Stimulated activated CD4-positive, alpha-beta T cell treated with anti-CD3 and anti-CD28 coated beads, Interleukin-4, amount 100 ng/mL, for 24 hours (primary cell): ENCODE results near the gene TNN.

Experiments
- DNase-seq: peaks from one replicate; pipeline ENCODE4 v3.0.0-alpha.2; 2020

The TNN gene

DNA sequence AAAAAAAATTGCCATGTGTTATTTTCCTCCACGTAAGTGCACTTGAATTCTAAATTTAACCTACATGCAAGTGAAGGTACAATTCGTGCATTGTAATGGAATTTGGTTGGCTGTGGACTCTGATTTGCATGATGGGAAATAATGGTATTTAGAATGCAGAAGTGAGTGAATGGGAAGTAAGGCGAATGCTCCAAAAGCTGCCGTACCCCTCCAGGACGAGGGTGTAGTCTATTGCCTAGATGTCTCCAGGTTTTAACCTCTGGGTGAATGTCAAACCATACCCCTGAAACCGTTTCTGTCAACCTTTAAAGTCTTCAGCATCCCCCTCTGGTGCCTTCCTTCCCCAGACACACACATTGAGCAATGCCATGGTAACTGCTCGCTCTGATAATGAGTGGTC, 80.4 kb downstream of the TNN start:
- no peak for DNase-seq

- no peak for DNase-seq
These were observed 83.1 kb downstream of the TNN start for GRCh38 chr1:175150596-175151319.

DNA sequence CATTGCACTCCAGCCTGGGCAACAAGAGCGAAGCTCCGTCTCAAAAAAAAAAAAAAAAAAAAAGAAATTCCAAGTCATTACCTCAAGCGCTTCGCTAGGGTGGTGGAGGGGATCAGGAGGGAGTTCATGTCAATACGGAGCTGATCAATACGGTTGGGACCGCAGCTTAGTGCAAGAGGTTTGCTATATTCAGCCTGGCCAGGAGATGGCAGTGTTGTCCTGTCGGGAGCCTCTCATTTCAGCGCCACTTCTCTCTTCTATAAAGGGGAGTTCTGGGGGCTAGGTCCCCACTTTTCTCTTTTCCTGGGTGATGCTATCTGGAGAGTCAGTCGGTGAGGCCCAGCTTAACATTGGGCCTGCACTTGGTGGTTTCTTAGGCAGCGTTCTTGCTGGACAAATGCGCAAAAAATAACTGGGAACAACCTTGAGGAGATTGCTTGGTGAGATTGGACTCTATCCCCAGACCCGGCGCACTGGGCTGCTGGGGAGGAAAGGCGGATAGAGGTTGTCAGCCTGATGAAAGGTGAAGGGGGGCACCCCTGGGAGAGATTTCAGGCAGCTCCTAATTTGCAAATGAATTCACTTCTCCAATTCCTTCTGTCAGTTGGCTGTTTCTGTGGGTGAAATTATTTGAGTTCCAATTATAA, 84.5 kb downstream of the TNN start:
- DNase-seq = peak; percentile 75

GRCh38 chr1:175154629-175155472, 87.2 kb downstream of the TNN start:
- peak; percentile 79 for DNase-seq

DNA sequence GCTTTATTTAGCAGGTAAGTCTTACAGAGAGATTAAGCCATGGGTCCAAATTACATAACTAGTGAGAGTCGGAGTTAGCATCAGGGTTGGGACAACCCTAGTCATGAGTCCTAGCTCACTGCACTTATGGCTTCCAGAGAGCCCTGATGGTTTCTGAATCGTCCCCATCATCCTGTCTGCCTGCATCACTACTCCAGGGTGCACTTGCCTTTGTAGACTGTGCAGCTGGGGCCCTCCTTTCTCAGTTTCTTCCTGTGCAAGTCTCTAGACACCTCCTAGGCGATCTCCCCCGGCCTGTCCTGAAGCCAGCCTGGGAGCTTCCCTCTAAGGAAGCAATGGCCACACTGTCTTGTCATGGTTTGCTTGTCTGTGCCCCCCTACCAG, 87.8 kb downstream of the TNN start:
- DNase-seq = no peak

DNA sequence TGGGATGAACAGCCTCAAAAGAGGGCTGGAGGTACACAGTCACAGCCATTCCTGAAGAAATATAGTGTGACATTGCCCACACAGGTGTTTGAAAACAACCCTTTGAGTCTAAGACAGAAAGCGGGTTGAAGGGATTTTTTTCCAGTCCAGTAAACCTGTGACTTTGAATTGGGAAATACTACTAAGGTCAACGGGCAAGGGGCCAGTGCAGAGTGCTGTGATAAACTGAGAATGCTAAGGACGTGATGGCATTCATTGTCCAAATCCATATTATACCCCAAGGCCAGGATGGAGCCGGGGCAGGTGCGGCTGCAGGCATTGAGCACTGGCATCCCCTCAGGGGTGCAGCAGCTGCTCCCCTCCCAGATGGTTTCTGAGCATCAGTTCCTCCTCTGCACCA, 88.3 kb downstream of the TNN start:
- DNase-seq = no peak

GRCh38 chr1:175157200-175157599, 89.6 kb downstream of the TNN start:
- no peak for DNase-seq

DNA sequence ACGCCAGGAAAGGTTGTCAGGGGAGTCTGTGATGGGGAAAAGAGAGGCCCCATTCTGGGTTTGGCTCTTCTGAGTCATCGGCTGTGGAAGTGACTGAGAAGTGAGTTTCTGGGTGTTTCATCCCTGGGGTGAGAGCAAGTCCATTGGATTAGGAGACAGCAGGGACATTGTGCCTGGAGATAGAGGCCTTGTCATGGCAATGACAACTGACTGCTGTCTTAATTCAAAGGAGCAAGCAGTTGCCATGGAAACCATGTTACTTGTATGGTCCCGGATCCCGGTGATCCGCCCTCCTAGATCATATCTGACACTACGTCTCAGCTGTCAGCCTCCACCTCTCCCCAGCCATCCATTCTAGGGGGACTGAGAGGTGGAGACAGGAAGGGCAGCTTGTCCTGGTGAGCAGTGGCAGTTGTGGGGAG, 90.5 kb downstream of the TNN start:
- no peak for DNase-seq

DNA sequence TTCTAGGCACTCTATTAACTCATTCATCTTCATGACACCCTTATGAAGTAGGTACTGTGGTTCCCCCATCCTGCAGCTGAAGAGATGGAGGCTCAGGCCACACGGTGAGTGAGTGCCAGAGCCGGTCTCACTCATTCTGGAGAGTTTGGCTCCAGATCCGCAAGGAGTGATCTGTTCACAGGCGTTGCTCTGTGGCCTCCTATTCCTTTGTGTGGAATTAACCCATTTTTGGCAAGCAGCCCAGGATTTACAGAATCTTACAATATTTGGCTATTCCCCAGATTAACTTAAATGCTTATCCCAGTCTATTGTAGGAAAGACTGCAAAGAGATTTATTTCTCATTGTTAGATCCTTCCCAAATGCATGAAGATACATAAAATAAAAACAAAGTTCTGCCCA, 95.3 kb downstream of the TNN start:
- no peak for DNase-seq

DNA sequence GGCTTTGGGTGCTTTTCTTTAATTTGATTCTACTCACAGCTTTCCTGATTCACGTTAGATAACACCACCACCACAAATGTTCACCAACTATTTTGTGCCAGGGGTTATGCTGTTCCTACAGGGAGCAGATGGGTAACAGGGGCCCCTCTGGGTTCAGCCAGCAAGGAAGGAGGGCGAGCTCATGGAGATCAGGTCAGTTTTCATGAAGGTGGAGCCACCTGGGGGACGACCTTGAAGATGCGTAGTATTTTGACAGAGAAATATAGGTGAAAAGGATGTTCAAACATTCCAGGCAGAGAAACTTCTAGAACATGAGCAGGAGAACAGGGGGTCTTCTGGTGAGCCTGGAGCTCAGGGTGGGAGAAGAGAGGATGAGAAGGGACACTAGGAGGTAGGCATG, 96.1 kb downstream of the TNN start:
- no peak for DNase-seq

DNA sequence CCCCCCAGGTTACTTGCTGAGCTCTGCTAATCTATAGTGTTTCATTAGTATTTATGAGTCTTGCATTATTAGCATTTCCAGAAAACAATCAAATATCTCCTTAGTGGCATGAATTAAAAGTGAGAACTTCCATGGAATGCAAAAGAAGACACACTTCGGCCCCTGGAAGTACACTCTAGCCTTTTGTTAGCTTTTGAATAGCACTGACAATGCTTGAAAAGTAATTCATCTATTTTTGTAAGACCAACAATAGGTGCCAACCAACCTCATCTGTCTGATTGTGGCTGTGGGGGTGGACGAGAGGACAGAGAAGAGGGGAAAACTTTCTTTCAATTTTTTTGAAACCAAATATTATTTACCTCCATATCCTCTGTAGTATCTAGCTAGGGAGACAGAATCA, 97.1 kb downstream of the TNN start:
- DNase-seq = no peak

GRCh38 chr1:175166746-175167145, 99.1 kb downstream of the TNN start:
- no peak for DNase-seq

- DNase-seq = no peak
These were observed 100.2 kb downstream of the TNN start for GRCh38 chr1:175167861-175168260.

GRCh38 chr1:175168782-175169181, 101.1 kb downstream of the TNN start:
- no peak for DNase-seq

DNA sequence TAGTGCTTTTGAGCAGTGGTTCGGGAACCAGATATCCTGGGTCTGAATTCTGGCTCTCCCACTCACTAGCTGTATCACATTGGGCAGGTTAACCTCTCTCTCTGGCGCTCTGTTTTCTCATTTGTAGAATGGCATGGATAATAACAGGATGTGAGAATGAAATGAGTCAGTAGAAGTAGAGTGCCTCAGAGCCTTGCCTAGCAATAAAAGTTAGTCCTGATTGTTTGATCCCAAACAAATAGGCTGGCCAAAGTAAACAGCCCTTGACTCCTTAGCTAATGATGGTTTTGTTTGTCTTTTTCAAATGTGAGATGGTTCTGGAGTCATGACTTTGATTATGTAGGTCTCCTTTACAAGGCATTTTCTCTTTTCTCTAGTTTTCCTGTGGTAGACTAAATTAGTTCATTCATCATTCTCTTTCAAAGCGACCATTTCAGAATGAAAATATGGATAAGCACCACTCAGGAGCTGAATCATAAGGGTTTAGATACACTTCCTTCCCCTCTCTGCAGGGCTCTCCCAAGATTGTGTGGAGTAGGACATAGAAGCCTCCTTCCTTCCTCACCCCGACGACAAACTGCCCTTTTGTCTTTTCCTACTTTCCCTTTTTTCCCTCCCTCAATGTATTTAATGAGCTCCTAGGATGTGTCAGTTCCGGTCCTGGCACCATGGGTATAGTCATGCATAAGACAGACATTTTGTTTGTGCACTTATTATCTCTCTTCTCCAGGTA, 101.8 kb downstream of the TNN start:
- DNase-seq = no peak

DNA sequence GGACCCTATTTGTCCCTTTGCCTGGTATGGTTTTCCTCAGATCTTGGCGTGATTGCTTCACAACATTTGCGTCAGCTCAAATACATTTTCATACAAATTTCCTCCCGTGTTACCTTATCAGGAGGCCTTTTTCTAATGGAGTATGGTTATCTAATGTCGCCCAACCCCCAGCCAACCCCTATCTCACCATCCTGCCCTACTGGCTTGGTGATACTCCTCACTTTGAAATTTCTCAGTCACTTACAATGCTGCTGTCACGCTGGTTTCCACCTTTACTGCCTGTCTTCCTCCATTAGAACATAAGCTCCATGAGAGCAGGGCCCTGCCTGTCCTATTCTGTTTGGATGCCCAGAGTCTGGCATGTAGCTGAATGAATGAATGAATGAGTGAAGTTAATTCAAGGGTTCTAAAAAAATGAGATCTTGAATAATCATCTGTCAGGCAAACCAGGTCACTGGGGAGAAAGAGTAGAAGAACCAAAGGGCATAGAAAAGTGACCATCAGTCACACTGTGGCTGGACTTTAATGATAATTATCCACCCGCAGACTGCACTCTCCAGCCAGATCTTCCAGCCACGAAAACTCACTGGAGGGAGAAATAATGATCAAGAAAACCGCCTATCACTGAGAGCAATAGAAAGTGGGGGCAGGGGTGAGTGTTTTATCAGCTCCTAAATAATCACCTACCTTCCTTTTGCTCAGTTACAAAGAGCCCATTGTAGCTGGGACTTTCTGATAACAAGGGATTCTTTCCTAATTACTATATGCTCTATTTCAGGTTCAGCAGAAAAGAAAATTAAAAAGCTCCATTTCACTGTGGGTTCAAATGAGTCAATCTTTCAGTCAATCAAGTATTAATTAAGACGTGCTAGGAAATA, 103.6 kb downstream of the TNN start:
- no peak for DNase-seq

DNA sequence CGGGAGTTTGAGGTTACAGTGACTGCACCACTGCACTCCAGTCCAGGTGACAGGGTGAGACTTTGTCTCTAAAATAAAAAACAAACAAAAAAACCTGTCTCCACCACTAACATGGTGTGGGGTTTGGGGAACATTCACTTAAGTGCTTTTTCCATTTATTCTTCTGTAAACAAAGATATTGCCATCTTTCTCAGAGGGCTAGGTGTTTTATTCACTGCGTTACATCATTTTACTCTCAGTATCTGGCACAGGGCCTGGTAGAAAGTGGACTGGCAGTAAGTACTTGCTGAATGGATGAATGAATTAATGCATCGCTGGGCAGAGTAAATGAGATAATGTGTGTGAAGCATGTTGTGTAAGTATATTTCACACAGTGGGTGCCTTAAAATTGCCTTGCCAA, 104.9 kb downstream of the TNN start:
- DNase-seq = no peak

GRCh38 chr1:175173531-175173930, 105.9 kb downstream of the TNN start:
- no peak for DNase-seq

GRCh38 chr1:175174309-175175102, 106.9 kb downstream of the TNN start:
- DNase-seq = no peak

- DNase-seq = no peak
These were observed 108.6 kb downstream of the TNN start for GRCh38 chr1:175176246-175176645.

DNA sequence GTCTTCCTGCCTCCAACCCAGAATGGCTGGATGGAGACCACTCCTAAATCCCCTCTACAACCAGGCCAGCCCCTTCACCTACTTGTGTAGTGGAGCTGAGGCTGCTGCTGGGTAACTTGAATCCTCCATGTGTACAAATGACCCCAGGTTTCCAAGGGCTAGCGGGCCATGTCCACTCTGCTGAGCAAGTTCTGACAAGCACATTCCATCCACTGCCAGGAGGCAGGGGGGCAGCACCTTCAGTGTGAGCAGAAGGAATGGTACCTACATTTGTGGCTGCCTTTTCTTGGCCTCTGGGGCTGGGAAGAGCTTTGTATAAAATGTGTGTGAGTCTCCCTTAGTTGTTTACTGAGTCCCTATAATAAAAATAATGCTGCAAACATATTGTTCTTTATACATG, 110.4 kb downstream of the TNN start:
- DNase-seq = no peak
